GM12873 (cell line): ENCODE data around the gene MREG.

ENCODE experiments used
- TF ChIP-seq, protein P1 (sequence below): IDR thresholded peaks from 2 replicates; pipeline ENCODE4 v1.5.1; 2012; ENCODE audit warnings: low read depth, mild to moderate bottlenecking, moderate library complexity, low read length, control low read depth; ENCODE audit not compliant: insufficient read depth; ENCODE audit errors: missing control alignments

The MREG gene

GRCh38 chr2:215907147-215907546, 106.2 kb downstream of the MREG start:
- TF ChIP-seq, protein P1, sequence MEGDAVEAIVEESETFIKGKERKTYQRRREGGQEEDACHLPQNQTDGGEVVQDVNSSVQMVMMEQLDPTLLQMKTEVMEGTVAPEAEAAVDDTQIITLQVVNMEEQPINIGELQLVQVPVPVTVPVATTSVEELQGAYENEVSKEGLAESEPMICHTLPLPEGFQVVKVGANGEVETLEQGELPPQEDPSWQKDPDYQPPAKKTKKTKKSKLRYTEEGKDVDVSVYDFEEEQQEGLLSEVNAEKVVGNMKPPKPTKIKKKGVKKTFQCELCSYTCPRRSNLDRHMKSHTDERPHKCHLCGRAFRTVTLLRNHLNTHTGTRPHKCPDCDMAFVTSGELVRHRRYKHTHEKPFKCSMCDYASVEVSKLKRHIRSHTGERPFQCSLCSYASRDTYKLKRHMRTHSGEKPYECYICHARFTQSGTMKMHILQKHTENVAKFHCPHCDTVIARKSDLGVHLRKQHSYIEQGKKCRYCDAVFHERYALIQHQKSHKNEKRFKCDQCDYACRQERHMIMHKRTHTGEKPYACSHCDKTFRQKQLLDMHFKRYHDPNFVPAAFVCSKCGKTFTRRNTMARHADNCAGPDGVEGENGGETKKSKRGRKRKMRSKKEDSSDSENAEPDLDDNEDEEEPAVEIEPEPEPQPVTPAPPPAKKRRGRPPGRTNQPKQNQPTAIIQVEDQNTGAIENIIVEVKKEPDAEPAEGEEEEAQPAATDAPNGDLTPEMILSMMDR, result no peak

DNA sequence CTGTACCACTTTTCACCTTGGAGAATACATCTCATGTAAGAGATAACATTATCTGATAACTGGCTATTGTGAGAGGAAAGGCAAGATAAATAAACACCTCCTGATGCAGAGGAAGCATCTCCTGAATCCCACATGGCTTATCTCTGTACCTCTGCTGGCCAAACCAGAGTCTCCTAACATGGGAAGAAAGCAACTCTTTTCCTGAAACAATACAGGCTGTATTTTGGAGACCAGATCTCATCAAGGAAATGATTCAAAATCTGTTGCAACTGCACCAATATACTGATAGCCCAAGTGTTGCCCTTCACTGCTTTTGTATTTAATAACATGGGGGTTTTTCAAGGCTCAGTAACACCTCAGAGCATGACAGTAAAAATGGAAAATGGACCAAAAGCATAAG, 106.9 kb downstream of the MREG start:
- TF ChIP-seq, protein P1, result no peak

DNA sequence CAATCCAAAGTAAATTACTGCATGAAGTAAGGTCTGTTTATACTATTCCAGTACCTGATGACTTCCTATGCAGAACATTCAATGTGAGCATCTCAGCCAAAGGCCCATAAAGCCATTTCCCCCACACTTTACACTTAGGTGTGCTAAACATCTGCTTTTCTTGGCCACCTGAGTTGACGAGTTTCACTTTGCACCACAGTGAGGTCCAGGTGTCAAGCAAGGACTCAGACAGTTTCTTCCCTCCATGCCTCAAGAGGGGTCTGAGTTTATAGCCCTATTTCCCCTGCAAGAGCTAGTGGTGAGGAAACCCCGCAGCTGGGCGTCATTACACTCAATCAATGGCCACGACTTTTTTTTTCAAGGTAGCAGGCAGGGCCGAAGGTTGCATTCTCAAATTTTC, 107.7 kb downstream of the MREG start:
- TF ChIP-seq, protein P1, result no peak

- TF ChIP-seq, protein P1, result no peak
These were observed 109.2 kb downstream of the MREG start for GRCh38 chr2:215904101-215904500.

DNA sequence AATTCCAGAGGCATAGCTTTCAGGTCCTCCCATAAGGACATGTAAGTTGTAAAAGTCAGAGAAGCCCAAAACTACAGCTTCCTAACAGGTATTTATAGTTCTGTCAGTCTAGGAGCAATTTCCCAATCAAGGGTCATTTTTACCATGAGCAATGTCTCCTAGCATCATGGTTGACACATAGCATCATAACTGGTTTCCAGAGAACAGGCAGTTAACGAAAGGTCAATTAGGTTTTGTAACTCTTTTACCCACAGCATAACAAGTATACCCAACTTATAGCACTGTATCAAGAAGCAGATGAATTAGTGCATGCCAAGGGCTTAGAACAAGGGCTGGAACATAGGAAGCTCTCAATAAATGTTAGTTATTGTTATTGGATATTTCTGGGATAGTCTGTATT, 110.1 kb downstream of the MREG start:
- TF ChIP-seq, protein P1, result no peak

DNA sequence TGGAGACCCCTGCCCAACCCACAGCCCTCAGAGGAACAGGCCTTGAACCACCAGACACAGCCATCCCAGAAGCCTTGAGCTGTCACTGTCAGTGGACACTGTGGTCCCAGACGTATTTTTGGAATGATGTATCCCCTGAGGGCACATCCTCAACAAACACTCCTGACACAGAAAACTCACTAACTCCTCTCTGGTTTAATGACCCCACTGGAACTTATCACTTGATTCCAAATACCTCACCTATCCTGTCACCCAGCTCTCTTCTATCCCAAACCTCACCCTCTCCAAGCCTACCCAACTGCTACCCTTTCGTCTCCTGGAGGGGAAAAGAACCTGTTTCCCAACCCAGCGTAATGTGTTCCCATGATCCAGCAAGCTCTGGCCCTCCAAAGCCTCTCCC, 111.6 kb downstream of the MREG start:
- TF ChIP-seq, protein P1, result no peak

GRCh38 chr2:215900843-215901242, 112.5 kb downstream of the MREG start:
- TF ChIP-seq, protein P1, result no peak

DNA sequence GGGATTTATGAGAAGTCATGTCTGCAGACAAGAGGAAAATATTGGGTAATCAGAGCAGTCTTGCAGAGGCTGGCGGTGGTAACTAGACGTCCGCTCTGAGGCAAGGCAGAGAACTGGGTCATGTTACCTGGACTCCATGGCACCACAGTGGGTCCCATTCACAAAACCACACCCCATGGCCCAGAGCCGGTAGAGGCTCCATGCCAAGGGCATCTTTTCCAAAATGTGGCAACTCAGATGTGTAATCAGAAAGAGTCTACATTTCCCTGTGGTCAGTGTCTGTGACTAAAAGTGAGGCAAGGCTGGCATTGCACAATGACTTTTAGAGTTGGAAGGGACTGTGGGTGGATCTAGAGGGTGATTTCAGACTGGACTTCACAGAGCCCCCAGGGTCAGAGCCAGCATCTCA, 113.1 kb downstream of the MREG start:
- TF ChIP-seq, protein P1, result no peak
